Astrocyte of the spinal cord (primary cell): ENCODE data around the gene FAM124A.

Experiments used
- DNase-seq: peaks from one replicate; pipeline ENCODE4 v3.0.0; 2011; ENCODE audit warnings: low read depth, low spot score
- H3K4me3 ChIP-seq: 2 replicates; pipeline ENCODE4 v1.5.1; 2011; ENCODE audit warnings: low read depth, mild to moderate bottlenecking, low read length, moderate library complexity
- in situ Hi-C: cut with HindIII; loops from 2 replicates; pipeline ENCODE4 v1.10.0; 2017; ENCODE audit warnings: low sequenced_read_pairs
- TF ChIP-seq, protein P1 (sequence below): IDR thresholded peaks from 2 replicates; pipeline ENCODE4 v1.5.1; 2012; ENCODE audit warnings: low read depth, mild to moderate bottlenecking, low read length, inconsistent platforms

FAM124A gene

GRCh38 chr13:51258612-51259548, 36.7 kb downstream of the FAM124A start:
- in situ Hi-C loops, result no loop called here
- no peak overlapping the region for H3K4me3 ChIP-seq
- TF ChIP-seq, protein P1, sequence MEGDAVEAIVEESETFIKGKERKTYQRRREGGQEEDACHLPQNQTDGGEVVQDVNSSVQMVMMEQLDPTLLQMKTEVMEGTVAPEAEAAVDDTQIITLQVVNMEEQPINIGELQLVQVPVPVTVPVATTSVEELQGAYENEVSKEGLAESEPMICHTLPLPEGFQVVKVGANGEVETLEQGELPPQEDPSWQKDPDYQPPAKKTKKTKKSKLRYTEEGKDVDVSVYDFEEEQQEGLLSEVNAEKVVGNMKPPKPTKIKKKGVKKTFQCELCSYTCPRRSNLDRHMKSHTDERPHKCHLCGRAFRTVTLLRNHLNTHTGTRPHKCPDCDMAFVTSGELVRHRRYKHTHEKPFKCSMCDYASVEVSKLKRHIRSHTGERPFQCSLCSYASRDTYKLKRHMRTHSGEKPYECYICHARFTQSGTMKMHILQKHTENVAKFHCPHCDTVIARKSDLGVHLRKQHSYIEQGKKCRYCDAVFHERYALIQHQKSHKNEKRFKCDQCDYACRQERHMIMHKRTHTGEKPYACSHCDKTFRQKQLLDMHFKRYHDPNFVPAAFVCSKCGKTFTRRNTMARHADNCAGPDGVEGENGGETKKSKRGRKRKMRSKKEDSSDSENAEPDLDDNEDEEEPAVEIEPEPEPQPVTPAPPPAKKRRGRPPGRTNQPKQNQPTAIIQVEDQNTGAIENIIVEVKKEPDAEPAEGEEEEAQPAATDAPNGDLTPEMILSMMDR, result no peak
- no peak for DNase-seq

GRCh38 chr13:51260154-51260553, 38.0 kb downstream of the FAM124A start:
- no peak for DNase-seq
- H3K4me3 ChIP-seq, result no peak overlapping the region
- TF ChIP-seq, protein P1, result no peak
- in situ Hi-C loops, result no loop called here

DNA sequence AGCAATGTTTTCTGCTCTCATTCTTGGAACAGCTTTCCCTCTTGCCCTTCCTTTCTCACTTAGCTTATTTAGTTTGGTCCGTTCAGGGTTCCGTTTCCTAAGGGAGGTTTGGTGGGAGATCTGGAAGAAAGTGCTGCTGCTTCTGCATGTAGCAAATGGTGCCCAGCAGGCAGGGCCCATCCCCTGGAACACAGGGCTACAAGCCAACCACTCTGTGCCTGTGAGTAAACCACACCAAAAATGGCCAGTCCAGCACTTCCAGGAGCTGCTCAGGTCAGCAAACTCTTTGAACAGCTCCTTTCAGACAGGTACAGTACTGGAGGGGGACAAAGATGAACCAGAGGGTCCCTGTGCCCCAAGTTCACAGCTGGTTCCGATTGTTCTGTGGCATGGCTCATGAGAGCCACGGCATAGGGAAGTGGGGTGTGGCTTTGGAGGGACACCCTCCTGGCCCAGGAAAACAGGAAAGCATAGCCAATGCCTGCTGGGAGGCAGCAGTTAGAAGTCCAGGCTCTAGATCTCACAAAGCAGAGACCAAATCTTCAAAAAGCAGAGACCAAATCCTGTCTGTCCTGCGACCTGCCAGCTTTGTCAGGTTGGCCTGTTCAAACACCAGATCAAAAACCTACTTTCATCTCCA, 39.5 kb downstream of the FAM124A start:
- no peak overlapping the region for H3K4me3 ChIP-seq
- DNase-seq, result no peak
- in situ Hi-C loops, result no loop called here
- TF ChIP-seq, protein P1, result no peak

DNA sequence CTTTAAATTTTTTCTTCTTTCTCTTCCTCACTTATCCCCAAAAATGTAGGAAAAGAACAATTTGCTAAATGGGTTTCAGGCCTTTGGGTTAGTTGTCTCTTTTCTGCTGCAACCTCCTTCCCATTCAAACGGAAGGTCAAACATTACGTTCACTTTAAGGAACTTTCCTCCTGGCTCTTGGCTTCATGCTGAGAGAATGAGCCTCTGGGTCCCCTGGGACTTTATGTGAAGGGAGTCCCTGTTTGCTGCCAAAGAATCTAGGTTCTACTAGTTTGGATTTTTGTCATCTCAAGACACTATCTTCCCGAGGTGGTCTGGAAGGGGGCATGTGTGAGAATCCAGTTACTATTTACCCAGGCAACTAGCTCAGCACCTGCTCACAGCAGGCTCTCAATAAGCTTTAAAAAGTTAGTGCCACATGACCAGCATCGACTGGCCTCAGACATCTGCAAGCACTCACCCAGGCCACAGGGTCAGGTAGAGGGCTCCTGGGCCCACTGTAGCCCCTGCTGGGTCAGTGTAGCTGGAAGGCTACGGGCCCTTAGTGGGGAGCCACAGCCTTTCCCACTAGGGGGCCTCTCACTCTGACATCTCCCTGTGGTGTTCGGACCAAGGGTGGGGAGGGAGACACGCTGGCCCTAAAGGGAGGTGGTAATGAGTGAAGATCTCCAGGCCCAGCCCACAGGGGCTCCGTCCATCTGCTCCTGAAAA, 40.5 kb downstream of the FAM124A start:
- in situ Hi-C loops, result no loop called here
- TF ChIP-seq, protein P1, result peak; percentile 22
- DNase-seq, result no peak
- H3K4me3 ChIP-seq, result no peak overlapping the region

- no peak for DNase-seq
- in situ Hi-C loops, result no loop called here
- H3K4me3 ChIP-seq, result no peak overlapping the region
- TF ChIP-seq, protein P1, result no peak
Observed at GRCh38 chr13:51266642-51267041, 44.4 kb downstream of the FAM124A start.

GRCh38 chr13:51267622-51268021, 45.4 kb downstream of the FAM124A start:
- no peak for DNase-seq
- no peak overlapping the region for H3K4me3 ChIP-seq
- in situ Hi-C loops, result no loop called here
- TF ChIP-seq, protein P1, result no peak
